Hepatocyte (in vitro differentiated cells): ENCODE measurements around the gene MEGF11.

ENCODE experiments used
- CTCF ChIP-seq: fragments of 200-600 bp; sonication (generic); IDR thresholded peaks from 2 replicates; pipeline ENCODE4 v1.5.1; 2016; ENCODE audit warnings: antibody characterized with exemption, mild to moderate bottlenecking; ENCODE audit not compliant: poor library complexity
- EZH2 ChIP-seq: fragments of 200-600 bp; sonication (generic); IDR thresholded peaks from 2 replicates; pipeline ENCODE4 v1.6.1; 2016; ENCODE audit warnings: antibody characterized with exemption, mild to moderate bottlenecking, borderline replicate concordance

- no peak for TF ChIP-seq CTCF
- no peak for TF ChIP-seq EZH2
Measured at GRCh38 chr15:66084704-66085103, 168.8 kb downstream of the MEGF11 start.
